ENCODE measurements around the gene EXOC2.
"Not testable (repeated sequence)": the region's sequence is repeated elsewhere in the genome, so short reads cannot be mapped to it uniquely, and the experiment has no call there.

Gene EXOC2

GRCh38 chr6:680666-681340, 12.1 kb downstream of the EXOC2 start:
- DNase-seq: no peak

- DNase-seq: no peak
Observed at GRCh38 chr6:680251-680650, 12.7 kb downstream of the EXOC2 start.

DNA sequence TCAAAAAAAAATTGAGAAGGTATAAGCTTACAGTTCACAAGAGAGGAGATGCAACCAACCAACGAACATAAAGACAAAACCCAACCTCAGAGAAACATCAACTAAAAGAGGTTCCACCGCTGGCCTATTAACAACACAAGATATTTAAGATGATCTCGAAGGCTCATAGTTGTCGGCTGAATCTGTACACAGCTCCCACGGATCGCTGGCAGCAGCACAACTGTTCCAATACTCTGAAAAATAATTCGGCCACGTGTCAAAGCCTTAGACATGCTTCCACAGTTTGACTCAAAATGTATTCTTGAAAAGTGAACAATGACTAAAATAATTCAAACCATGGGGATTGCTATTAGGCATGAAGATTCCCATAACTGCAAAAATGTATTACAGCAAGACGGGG, 13.7 kb downstream of the EXOC2 start:
- DNase-seq: no peak

DNA sequence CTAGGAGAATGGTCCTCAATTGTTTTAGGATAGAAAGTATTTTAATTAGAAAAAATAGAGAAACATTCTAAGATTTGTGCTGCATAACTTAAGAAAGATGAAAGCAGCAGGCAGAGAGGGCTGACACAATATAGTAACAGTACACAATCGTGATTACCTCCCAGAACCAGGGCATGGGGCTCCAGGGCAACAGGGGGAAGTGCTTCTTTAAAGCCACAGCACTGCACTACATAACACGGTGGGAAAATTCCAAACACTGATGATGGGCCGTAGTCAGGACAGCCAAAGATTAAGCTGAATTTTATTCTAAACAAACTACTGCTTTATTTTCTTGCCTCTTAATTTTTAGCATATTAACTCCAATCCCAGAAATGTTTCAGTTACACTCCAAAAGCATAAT, 14.4 kb downstream of the EXOC2 start:
- no peak for DNase-seq

DNA sequence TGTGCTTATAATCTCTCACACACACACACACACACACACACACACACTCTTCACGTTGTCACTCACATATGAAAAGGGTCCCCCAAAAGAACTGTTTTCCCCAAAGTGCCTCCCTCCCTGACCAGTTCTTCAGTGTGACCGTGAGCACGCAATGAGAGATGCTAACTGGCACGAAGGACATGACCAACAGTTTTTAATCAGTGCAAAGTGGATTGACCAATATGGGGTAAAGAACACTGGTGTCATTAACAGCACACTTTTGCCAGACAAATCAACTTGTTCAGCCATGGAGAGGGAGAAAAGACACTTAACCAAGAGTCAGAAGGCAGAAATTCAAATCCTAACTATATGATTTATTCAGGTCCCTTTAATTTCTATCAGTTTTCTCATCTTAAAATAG, 15.0 kb downstream of the EXOC2 start:
- DNase-seq: no peak

DNA sequence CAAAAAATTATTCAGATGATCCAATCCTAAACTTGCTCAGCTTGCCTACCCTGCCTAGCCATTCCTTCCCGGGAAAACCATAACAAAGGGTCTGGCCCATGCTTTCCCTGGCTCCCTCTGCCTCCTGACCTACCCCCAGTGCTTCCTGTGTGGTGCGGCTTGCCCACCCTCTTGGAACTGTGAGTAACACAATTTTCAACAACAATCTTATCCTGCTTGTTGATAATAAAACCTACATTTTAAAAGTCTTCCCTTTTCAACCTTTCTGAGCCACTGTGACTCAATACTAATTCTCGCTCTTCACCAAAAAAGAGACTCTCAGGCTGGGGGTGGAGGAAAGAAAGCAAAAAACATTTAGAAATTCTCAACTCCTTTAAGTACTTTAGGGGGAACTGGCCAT, 18.0 kb downstream of the EXOC2 start:
- no peak for DNase-seq

GRCh38 chr6:674406-674805, 18.5 kb downstream of the EXOC2 start:
- no peak for DNase-seq

- no peak for DNase-seq
Observed at GRCh38 chr6:667253-667927, 25.5 kb downstream of the EXOC2 start.

- DNase-seq: no peak
Observed at GRCh38 chr6:665403-666267, 27.3 kb downstream of the EXOC2 start.

GRCh38 chr6:663788-664187, 29.2 kb downstream of the EXOC2 start:
- not testable (repeated sequence) for DNase-seq

GRCh38 chr6:659716-660581, 33.0 kb downstream of the EXOC2 start:
- peak; percentile 26 for DNase-seq

GRCh38 chr6:658244-658643, 34.7 kb downstream of the EXOC2 start:
- no peak for DNase-seq

GRCh38 chr6:657743-658142, 35.2 kb downstream of the EXOC2 start:
- no peak for DNase-seq

DNA sequence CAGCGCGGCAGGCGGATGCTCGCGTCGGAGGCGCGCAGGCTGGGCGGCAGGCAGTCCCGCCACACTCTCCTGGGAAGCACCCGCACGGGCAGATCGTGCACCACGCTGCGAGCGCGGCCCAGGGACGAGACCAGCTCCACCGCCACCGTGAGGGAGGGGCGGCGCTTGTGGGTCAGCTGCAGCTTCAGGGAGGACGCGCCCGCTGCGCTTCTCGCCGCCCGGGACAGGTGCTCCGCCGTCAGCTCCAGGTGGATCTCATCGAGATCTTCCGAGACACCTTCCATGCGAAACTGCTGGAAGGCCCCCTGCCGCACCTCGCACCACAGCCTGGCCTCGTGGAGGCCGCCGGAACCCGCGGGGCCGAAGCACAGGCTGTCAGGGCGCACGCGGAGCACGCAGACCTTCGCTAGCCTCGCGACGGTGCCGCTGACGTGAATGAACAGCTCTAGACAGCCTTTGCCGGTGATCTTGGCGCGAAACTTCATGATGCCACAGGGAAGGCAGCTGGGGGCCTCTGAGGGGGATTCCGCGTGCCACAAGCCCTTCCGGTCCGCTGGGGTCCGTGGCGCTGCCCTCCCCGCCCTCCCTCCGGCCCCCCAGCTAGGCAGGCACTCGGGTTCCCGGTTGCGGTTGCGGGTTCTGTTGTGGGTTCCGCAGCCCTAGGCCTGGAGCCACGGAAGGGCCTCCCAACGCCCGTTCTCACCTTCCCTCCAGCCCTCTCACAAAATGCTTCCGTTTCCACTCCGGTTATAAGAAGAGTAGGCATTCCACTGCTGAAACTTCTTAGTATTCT, 36.3 kb downstream of the EXOC2 start, which contains the start of gene HUS1B:
TSS of gene HUS1B (minus strand) at position 641 of the 793 bp plus-strand sequence. CDS start at position 485, 156 bp downstream.
- DNase-seq: no peak

- no peak for DNase-seq
Observed at GRCh38 chr6:654136-654535, 38.8 kb downstream of the EXOC2 start.

DNA sequence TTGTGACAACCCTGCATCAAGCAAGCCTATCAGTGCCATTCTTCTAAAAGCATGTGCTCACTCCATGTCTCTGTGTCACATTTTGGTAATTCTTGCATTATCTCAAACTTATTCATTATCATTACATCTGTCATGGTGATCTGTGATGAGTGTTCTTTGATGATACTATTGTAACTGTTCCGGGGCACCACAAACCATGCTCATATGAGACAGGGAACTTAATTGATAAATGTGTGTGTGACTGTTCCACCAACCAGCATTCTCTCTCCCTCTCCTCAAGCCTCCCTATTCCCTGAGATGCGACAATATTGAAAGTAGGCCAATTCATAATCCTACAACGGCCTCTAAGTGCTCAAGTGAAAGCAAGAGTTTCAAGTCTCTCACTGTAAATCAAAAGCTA, 40.1 kb downstream of the EXOC2 start:
- peak; percentile 9 for DNase-seq

- DNase-seq: no peak
Observed at GRCh38 chr6:650098-650497, 42.8 kb downstream of the EXOC2 start.

DNA sequence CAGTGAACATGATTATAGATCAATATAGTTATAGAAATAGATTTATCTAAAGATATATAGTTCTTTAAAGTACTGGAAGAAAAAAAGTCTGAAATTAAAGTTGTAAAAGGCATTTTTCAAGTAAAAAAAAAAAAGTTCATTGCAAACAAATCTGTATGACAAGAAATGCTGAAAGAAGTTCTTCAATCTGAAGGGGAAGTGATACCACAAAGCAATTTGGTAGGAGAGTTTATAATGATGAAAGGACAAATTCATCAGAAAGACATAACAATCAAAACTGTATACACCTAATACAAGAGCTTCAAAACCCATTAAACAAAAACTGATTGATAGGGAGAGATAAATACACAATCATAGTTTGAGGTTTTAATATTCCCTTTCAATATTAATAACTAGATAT, 50.1 kb downstream of the EXOC2 start:
- no peak for DNase-seq

GRCh38 chr6:641225-641985, 51.5 kb downstream of the EXOC2 start:
- DNase-seq: no peak

DNA sequence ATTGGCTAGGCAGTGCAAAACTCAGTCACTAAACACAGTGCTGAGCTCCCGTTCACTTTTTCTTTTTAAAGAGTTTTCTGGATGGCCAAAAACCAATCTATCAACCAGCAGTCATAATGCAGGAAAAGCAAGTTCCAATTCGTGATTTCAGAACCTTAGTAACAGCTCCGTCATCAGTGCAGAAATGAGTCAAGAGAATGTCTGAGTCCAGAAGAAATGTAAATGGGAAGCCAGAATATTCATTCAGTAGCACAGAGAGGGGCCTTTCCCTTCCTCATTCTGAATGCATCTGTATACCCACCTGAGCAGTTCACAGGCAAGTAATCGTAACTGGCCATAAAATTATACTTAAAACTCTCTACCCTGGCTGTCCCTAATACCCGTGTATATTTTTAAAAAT, 56.5 kb downstream of the EXOC2 start:
- peak; percentile 7 for DNase-seq

DNA sequence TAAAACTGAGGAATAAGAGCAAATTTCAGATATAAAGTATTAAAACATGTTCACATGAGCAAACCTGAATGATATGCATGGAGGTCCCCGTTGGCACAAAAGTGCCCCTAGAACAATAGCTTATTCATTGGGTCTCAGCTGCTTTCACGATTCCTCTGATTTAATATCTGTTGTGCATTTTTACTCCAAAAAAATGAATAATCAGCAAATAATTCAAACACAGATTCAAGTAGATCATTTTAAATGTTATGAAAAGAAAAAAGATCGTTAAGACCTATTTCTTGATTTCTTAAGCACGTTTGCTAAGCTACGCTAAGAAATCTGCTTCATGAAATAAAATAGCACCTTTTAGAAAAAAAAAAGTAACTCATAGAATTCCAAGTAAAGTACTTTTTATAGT, 57.7 kb downstream of the EXOC2 start:
- DNase-seq: no peak

Measured in activated CD4-positive, alpha-beta T cell treated with anti-CD3 and anti-CD28 coated beads for 48 hours (primary cell).